ENCODE measurements around the gene PIGT. TPM values are rescaled to one million over a fixed set of nuclear protein-coding genes. Genes with fewer than 3 reads are reported as not detected.

Gene PIGT
- polyA plus RNA-seq, 3 donors: 49.2 to 87.6 (median 59.7) TPM

DNA sequence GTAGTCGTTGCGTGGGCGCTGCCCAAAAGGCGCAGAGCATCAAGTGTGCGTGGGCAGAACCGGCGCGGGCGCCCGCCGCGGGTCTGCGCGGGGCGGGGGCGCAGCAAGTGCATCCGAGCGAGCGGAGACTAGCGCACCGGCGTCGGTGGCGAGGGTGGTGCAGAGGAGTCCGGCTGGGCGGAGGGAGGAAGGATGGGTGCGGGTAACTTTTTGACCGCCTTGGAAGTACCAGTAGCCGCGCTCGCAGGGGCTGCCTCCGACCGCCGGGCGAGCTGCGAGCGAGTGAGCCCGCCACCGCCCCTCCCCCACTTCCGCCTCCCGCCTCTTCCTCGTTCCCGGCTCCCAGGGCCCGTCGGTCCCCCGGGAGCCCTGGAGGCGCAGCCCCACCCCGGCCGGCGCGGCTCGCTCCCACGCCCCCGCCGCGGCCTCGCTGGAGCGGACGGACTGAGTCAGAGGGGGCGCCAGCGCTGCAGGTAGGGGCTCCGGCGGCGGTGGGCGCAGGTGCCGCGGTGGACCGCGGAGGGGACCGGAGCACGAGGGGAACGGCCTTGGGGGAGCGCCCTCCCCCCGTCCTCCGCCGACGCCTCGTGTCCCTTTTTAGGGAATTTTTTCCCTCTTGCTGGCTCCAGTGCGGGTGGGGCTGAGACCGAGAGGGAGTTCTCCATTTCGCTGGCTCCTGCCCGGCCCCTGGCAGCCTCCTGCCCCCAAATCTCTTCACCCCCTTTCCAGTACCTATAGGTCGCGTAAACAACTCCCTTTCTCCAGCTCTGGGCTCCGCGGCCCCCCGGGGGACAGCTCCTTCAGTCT is 9.5 kb upstream of the PIGT start:
- peaks cover 6 to 23% of the 10 kb centered on the region in 2 donors for H3K36me3 Mint-ChIP-seq
- intact Hi-C loops (cut with micrococcal nuclease): loop anchor here in 1 of 2 donors (5.0 kb wide), 1 partner anchor 34 kb away; no protein-coding TSS in a partner anchor
- peak overlapping the region; percentile 63 for H3K9ac ChIP-seq (ENCODE audit: insufficient read depth, low read length, poor library complexity, severe bottlenecking)
- H4K20me1 ChIP-seq (ENCODE audit: insufficient read depth, low read length): peaks cover 5% of the 10 kb centered on the region
- H3K4me3 ChIP-seq (replicated peaks in 1 of 3; ENCODE audit: low read depth in 2 of 3, low read length in 3 of 3): peak overlapping the region; percentile 65 to 85 (median 73)
- H3K36me3 ChIP-seq (replicated peaks in 1 of 2; ENCODE audit: control insufficient read depth in 1 of 2, insufficient read depth in 2 of 2, low read length in 2 of 2): peaks cover 0 to 6% of the 10 kb centered on the region in 2 donors
- under 1% methylated on average over 78 of the region's 87 CpGs for WGBS (ENCODE audit: insufficient coverage)
- H3K27me3 ChIP-seq (ENCODE audit: control insufficient read depth in 2 of 2, insufficient read depth in 2 of 2, low read length in 2 of 2): peaks cover 23 to 37% of the 10 kb centered on the region in 2 donors
- peaks cover 2 to 12% of the 10 kb centered on the region in 2 donors for H3K9me3 ChIP-seq (replicated peaks in 1 of 2; ENCODE audit: control insufficient read depth in 1 of 2, insufficient read depth in 1 of 2, low read length in 2 of 2)
- H3K4me1 ChIP-seq (ENCODE audit: control insufficient read depth in 1 of 2, insufficient read depth in 2 of 2, low read length in 2 of 2): peaks cover 28 to 38% of the 10 kb centered on the region in 2 donors
- H3K27ac Mint-ChIP-seq: peak overlapping the region in 2 of 7 donors; percentile 58 to 69
- peaks cover 30% of the 10 kb centered on the region for H3K4me1 Mint-ChIP-seq
- peak overlapping the region; percentile 97 for H3K4me2 ChIP-seq (replicated peaks; ENCODE audit: extremely low read depth, low read length, poor library complexity, severe bottlenecking)
- H3K4me3 Mint-ChIP-seq: peak overlapping the region; percentile 85 to 93
- no peak overlapping the region for H3K27ac ChIP-seq (ENCODE audit: low read depth in 1 of 2, low read length in 2 of 2)
- H3K79me2 ChIP-seq (ENCODE audit: insufficient read depth, low read length): no peaks in the 10 kb centered on the region
- H3K9me3 Mint-ChIP-seq: peaks cover 6 to 17% (median 14%) of the 10 kb centered on the region in 7 donors
- TF ChIP-seq, protein P1, sequence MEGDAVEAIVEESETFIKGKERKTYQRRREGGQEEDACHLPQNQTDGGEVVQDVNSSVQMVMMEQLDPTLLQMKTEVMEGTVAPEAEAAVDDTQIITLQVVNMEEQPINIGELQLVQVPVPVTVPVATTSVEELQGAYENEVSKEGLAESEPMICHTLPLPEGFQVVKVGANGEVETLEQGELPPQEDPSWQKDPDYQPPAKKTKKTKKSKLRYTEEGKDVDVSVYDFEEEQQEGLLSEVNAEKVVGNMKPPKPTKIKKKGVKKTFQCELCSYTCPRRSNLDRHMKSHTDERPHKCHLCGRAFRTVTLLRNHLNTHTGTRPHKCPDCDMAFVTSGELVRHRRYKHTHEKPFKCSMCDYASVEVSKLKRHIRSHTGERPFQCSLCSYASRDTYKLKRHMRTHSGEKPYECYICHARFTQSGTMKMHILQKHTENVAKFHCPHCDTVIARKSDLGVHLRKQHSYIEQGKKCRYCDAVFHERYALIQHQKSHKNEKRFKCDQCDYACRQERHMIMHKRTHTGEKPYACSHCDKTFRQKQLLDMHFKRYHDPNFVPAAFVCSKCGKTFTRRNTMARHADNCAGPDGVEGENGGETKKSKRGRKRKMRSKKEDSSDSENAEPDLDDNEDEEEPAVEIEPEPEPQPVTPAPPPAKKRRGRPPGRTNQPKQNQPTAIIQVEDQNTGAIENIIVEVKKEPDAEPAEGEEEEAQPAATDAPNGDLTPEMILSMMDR (IDR thresholded peaks at IDR 0.05): no peak
- no peak for DNase-seq
- H3K27me3 Mint-ChIP-seq (ENCODE audit: low read depth in 3 of 3): peaks cover 31 to 52% (median 40%) of the 10 kb centered on the region in 3 donors
- H2AFZ ChIP-seq (ENCODE audit: insufficient read depth, low read depth, low read length, poor library complexity, severe bottlenecking): peak overlapping the region; percentile 92

DNA sequence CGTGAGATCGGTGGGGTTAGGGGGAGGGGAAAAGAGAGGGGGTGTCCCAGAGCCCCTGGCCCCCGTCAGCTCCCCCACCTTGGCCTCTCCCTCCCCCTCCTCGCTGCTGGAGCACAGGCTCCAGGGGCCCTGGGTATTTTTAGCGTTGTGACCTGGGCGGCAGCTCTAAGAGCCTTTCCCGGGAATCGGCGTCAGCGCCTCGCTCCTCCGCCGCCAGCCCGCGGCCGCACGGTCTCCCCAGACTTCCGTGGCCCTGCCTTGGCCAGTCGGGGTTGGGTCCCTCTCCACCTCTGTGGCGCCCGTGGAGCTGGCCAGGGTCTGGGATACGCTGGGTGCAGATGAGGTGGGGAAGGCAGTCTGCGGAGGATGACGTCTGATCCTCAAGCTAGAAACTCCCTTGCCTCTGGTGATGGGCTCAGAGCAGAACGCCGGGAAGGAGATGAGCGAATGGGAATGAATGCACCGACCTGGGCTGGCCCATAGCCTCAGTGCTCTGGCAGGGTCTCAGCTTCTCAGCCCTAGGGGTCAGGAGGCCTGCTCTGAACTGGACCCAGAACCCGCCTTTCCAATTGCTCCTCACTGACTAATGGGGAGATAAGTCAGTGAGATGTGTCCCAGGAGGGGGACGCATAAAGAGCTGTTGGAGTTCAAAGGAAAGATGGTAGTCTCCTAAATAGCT is 8.7 kb upstream of the PIGT start:
- Histone ChIP-seq H2AFZ (ENCODE audit: insufficient read depth, low read depth, low read length, poor library complexity, severe bottlenecking) (peak overlapping the region; percentile 92), H3K36me3 (replicated peaks in 1 of 2; ENCODE audit: control insufficient read depth in 1 of 2, insufficient read depth in 2 of 2, low read length in 2 of 2) (peaks cover 0 to 6% of the 10 kb centered on the region in 2 donors), H3K4me3 (replicated peaks in 1 of 3; ENCODE audit: low read depth in 2 of 3, low read length in 3 of 3) (peak overlapping the region; percentile 65 to 85 (median 73)), H4K20me1 (ENCODE audit: insufficient read depth, low read length) (peaks cover 5% of the 10 kb centered on the region), H3K4me2 (replicated peaks; ENCODE audit: extremely low read depth, low read length, poor library complexity, severe bottlenecking) (peak overlapping the region; percentile 97), H3K9me3 (replicated peaks in 1 of 2; ENCODE audit: control insufficient read depth in 1 of 2, insufficient read depth in 1 of 2, low read length in 2 of 2) (peaks cover 0 to 10% of the 10 kb centered on the region in 2 donors), H3K27me3 (ENCODE audit: control insufficient read depth in 2 of 2, insufficient read depth in 2 of 2, low read length in 2 of 2) (peaks cover 23 to 37% of the 10 kb centered on the region in 2 donors), H3K4me1 (ENCODE audit: control insufficient read depth in 1 of 2, insufficient read depth in 2 of 2, low read length in 2 of 2) (peaks cover 28 to 38% of the 10 kb centered on the region in 2 donors), H3K79me2 (ENCODE audit: insufficient read depth, low read length) (no peaks in the 10 kb centered on the region), H3K9ac (ENCODE audit: insufficient read depth, low read length, poor library complexity, severe bottlenecking) (peak overlapping the region; percentile 63), H3K27ac (ENCODE audit: low read depth in 1 of 2, low read length in 2 of 2) (no peak overlapping the region)
- H3K36me3 Mint-ChIP-seq: peaks cover 6 to 23% of the 10 kb centered on the region in 2 donors
- H3K4me1 Mint-ChIP-seq: peaks cover 30% of the 10 kb centered on the region
- H3K27ac Mint-ChIP-seq: peak overlapping the region in 2 of 7 donors; percentile 58 to 69
- intact Hi-C loops (cut with micrococcal nuclease): loop anchor here in 1 of 2 donors (5.0 kb wide), 1 partner anchor 35 kb away; no protein-coding TSS in a partner anchor
- TF ChIP-seq, protein P1 (IDR thresholded peaks at IDR 0.05): no peak
- peaks cover under 1 to 12% (median 9%) of the 10 kb centered on the region in 7 donors for H3K9me3 Mint-ChIP-seq
- peaks cover 31 to 51% (median 38%) of the 10 kb centered on the region in 3 donors for H3K27me3 Mint-ChIP-seq (ENCODE audit: low read depth in 3 of 3)
- 22% methylated on average over 20 of the region's 30 CpGs for WGBS (ENCODE audit: insufficient coverage)
- H3K4me3 Mint-ChIP-seq: peak overlapping the region; percentile 85 to 93
- DNase-seq: no peak
